ENCODE data around the gene RTEL1. TPM values are rescaled to one million over a fixed set of nuclear protein-coding genes. Genes with fewer than 3 reads are reported as not detected.

Gene RTEL1
- total RNA-seq, 1 experiment from 2014 or later: 58.0 TPM

- TF ChIP-seq TCF7L2 (IDR thresholded peaks at IDR 0.05; ENCODE audit: borderline replicate concordance, extremely low read depth, insufficient read depth, insufficient read length): no peak
Measured at GRCh38 chr20:63689046-63690002, 31.2 kb downstream of the RTEL1 start (continued).

- Histone ChIP-seq H3K9me3 (ENCODE audit: control insufficient read depth in 1 of 2, insufficient read depth in 1 of 2, low read depth in 1 of 2, low read length in 2 of 2) (no peaks in the 10 kb centered on the region), H3K36me3 (ENCODE audit: control insufficient read depth in 1 of 2, insufficient read depth in 2 of 2, low read length in 2 of 2) (peaks cover 0 to 13% of the 10 kb centered on the region in 2 experiments; a peak in 1 of 4 replicates), H4K20me1 (ENCODE audit: insufficient read depth) (no peaks in the 10 kb centered on the region), H3K4me2 (ENCODE audit: low read length) (no peak overlapping the region), H2AFZ (ENCODE audit: low read depth, low read length, poor library complexity, severe bottlenecking) (no peak overlapping the region), H3K27ac (ENCODE audit: low read depth, low read length) (peak overlapping the region; percentile 59; the same call in 1 of the 2 replicates), H3K27me3 (ENCODE audit: insufficient read depth, low read length) (no peaks in the 10 kb centered on the region), H3K9me2 (ENCODE audit: insufficient read depth) (no peaks in the 10 kb centered on the region), H3K4me1 (ENCODE audit: control insufficient read depth in 1 of 2, insufficient read depth in 2 of 2, low read length in 2 of 2) (peaks cover 30 to 65% of the 10 kb centered on the region in 2 experiments), H3K4me3 (replicated peaks in 1 of 2; ENCODE audit: low read depth in 1 of 2, low read length in 2 of 2) (no peak overlapping the region), H3K79me2 (ENCODE audit: insufficient read depth, low read length) (peaks cover 8% of the 10 kb centered on the region; the same call in 1 of the 2 replicates), H3K9ac (ENCODE audit: low read length) (no peak overlapping the region)
- CTCF ChIA-PET: no interaction called here
- ATAC-seq: no peak
- DNase-seq (ENCODE audit: low read depth, low spot score): no peak
- no TSS peak for BruUV-seq (replicated peaks)
- intact Hi-C loops (cut with micrococcal nuclease): no loop called here
- RAD21 ChIA-PET (ENCODE audit: low non-redundant PET in 1 of 2, low total read pairs in 2 of 2, uncharacterized antibody in 2 of 2, unreplicated experiment in 2 of 2): no interaction called here
- TF ChIP-seq ATF3 (IDR thresholded peaks at IDR 0.05) (no peak), EZH2phosphoT487 (IDR thresholded peaks at IDR 0.05; ENCODE audit: borderline replicate concordance) (no peak), YY1 (IDR thresholded peaks at IDR 0.05; ENCODE audit: extremely low read depth, insufficient replicate concordance, low read depth, low read length) (no peak), RAD21 (IDR thresholded peaks at IDR 0.05; ENCODE audit: low read depth) (no peak), ZFX (IDR thresholded peaks at IDR 0.05) (no peak), ZBTB33 (IDR thresholded peaks at IDR 0.05; ENCODE audit: extremely low read depth, insufficient replicate concordance, low read length) (no peak), CEBPB (IDR thresholded peaks at IDR 0.05; ENCODE audit: low read depth) (no peak), ZNF274 (IDR thresholded peaks at IDR 0.05; ENCODE audit: low read depth, low read length) (no peak), EGR1 (IDR thresholded peaks at IDR 0.05; ENCODE audit: low read depth) (no peak), FOSL1 (IDR thresholded peaks at IDR 0.05; ENCODE audit: low read depth) (no peak), ELF1 (IDR thresholded peaks at IDR 0.05; ENCODE audit: borderline replicate concordance, low read depth) (no peak), EZH2 (IDR thresholded peaks at IDR 0.05) (no peak), JUND (IDR thresholded peaks at IDR 0.05) (no peak)
- TF ChIP-seq, protein P1, sequence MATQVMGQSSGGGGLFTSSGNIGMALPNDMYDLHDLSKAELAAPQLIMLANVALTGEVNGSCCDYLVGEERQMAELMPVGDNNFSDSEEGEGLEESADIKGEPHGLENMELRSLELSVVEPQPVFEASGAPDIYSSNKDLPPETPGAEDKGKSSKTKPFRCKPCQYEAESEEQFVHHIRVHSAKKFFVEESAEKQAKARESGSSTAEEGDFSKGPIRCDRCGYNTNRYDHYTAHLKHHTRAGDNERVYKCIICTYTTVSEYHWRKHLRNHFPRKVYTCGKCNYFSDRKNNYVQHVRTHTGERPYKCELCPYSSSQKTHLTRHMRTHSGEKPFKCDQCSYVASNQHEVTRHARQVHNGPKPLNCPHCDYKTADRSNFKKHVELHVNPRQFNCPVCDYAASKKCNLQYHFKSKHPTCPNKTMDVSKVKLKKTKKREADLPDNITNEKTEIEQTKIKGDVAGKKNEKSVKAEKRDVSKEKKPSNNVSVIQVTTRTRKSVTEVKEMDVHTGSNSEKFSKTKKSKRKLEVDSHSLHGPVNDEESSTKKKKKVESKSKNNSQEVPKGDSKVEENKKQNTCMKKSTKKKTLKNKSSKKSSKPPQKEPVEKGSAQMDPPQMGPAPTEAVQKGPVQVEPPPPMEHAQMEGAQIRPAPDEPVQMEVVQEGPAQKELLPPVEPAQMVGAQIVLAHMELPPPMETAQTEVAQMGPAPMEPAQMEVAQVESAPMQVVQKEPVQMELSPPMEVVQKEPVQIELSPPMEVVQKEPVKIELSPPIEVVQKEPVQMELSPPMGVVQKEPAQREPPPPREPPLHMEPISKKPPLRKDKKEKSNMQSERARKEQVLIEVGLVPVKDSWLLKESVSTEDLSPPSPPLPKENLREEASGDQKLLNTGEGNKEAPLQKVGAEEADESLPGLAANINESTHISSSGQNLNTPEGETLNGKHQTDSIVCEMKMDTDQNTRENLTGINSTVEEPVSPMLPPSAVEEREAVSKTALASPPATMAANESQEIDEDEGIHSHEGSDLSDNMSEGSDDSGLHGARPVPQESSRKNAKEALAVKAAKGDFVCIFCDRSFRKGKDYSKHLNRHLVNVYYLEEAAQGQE (IDR thresholded peaks at IDR 0.05; ENCODE audit: low read depth): no peak
- POLR2A ChIA-PET: no interaction called here
Measured at GRCh38 chr20:63690003-63690897, 32.1 kb downstream of the RTEL1 start.

Data from HCT116 (cell line).